T follicular helper cell (primary cell): Measurements from ENCODE around the gene EDA2R.

Experiments
- DNase-seq: peaks from one replicate; pipeline ENCODE4 v3.0.0-alpha.2; 2020; ENCODE audit warnings: low read depth
- total RNA-seq, 2 experiments: gene quantifications; one replicate each; lab custom pipeline; 2026; lab: John Stamatoyannopoulos, UW

EDA2R gene
- total RNA-seq: 0.70 to 1.9 reads per million in 2 experiments

GRCh38 chrX:66638591-66639500 lies at the start of gene EDA2R:
TSS of gene EDA2R (minus strand) at chrX:66639078. CDS start at chrX:66616020, 23,058 bp downstream.
- DNase-seq: no peak

GRCh38 chrX:66684196-66684595 lies 45.3 kb upstream of the EDA2R start:
- no peak for DNase-seq

GRCh38 chrX:66680451-66680850 lies 41.6 kb upstream of the EDA2R start:
- no peak for DNase-seq

GRCh38 chrX:66677430-66677829 lies 38.6 kb upstream of the EDA2R start:
- no peak for DNase-seq

- DNase-seq: no peak
These were observed 38.1 kb upstream of the EDA2R start for GRCh38 chrX:66676990-66677389.

- DNase-seq: no peak
These were observed 37.5 kb upstream of the EDA2R start for GRCh38 chrX:66676413-66676812.

- DNase-seq: no peak
These were observed 36.7 kb upstream of the EDA2R start for GRCh38 chrX:66675541-66675940.

- no peak for DNase-seq
These were observed 35.6 kb upstream of the EDA2R start for GRCh38 chrX:66674506-66674905.

GRCh38 chrX:66672106-66672505 lies 33.2 kb upstream of the EDA2R start:
- no peak for DNase-seq

GRCh38 chrX:66654411-66654810 lies 15.5 kb upstream of the EDA2R start:
- no peak for DNase-seq

GRCh38 chrX:66635360-66635759 lies 3.5 kb downstream of the EDA2R start:
- no peak for DNase-seq

- no peak for DNase-seq
These were observed 4.6 kb downstream of the EDA2R start for GRCh38 chrX:66634272-66634671.

- DNase-seq: no peak
These were observed 5.3 kb downstream of the EDA2R start for GRCh38 chrX:66633541-66633940.

GRCh38 chrX:66632981-66633380 lies 5.9 kb downstream of the EDA2R start:
- no peak for DNase-seq

- no peak for DNase-seq
These were observed 6.4 kb downstream of the EDA2R start for GRCh38 chrX:66632473-66632872.

- no peak for DNase-seq
These were observed 13.4 kb downstream of the EDA2R start for GRCh38 chrX:66625525-66625924.

GRCh38 chrX:66622209-66622608 lies 16.7 kb downstream of the EDA2R start:
- no peak for DNase-seq

- no peak for DNase-seq
These were observed 21.9 kb downstream of the EDA2R start for GRCh38 chrX:66616944-66617343.

GRCh38 chrX:66602381-66602938 lies 36.4 kb downstream of the EDA2R start:
- DNase-seq: no peak

- DNase-seq: no peak
These were observed 37.4 kb downstream of the EDA2R start for GRCh38 chrX:66601522-66601921.

- no peak for DNase-seq
These were observed 59.7 kb downstream of the EDA2R start for GRCh38 chrX:66579219-66579618.

- no peak for DNase-seq
These were observed 84.9 kb downstream of the EDA2R start for GRCh38 chrX:66553973-66554372.

GRCh38 chrX:66547847-66548369 lies 91.0 kb downstream of the EDA2R start:
- no peak for DNase-seq
